ENCODE results near the gene SEL1L3. TPM values are rescaled to one million over a fixed set of nuclear protein-coding genes. Genes with fewer than 3 reads are reported as not detected.
"Not testable (repeated sequence)": the region's sequence is repeated elsewhere in the genome, so short reads cannot be mapped to it uniquely, and the experiment has no call there.

SEL1L3 gene
- total and polyA plus RNA-seq, 2 donors (not counting 1 experiment from before 2014, with no cell fraction given): 120 to 280 TPM

- POLR2A ChIA-PET; H3K36me3 ChIP-seq (replicated peaks in 1 of 2; ENCODE audit: control extremely low read depth in 1 of 2, control insufficient read depth in 1 of 2, extremely low read depth in 1 of 2, insufficient read depth in 2 of 2, low read length in 1 of 2); H3K9me3 Mint-ChIP-seq (ENCODE audit: insufficient read depth); H4K20me1 ChIP-seq (ENCODE audit: control insufficient read depth, insufficient read depth, low read length, poor library complexity, severe bottlenecking); ATAC-seq (ENCODE audit: low read depth); H3K4me3 ChIP-seq (ENCODE audit: control extremely low read depth in 1 of 5, extremely low read depth in 1 of 5, insufficient read depth in 1 of 5, low read depth in 2 of 5, low read length in 4 of 5); H3K9me3 ChIP-seq (ENCODE audit: control extremely low read depth in 1 of 3, control insufficient read depth in 2 of 3, insufficient read depth in 1 of 3, low read length in 2 of 3); H3K27me3 ChIP-seq (replicated peaks in 1 of 4; ENCODE audit: control extremely low read depth in 1 of 4, control insufficient read depth in 3 of 4, insufficient read depth in 4 of 4, low read length in 3 of 4); H3K9ac ChIP-seq (ENCODE audit: low read length); H3K27me3 Mint-ChIP-seq; H3K79me2 ChIP-seq (ENCODE audit: control insufficient read depth, insufficient read depth, low read length); H2AFZ ChIP-seq (ENCODE audit: insufficient read depth, low read depth, low read length, poor library complexity, severe bottlenecking); H3K4me3 Mint-ChIP-seq; DNase-seq; intact Hi-C loops (cut with micrococcal nuclease); H3K4me2 ChIP-seq (replicated peaks; ENCODE audit: low read depth, low read length, poor library complexity, severe bottlenecking): not testable (repeated sequence)
- WGBS (ENCODE audit: insufficient coverage): 100% methylated on average over 1 of the region's 11 CpGs
- H3K27ac Mint-ChIP-seq: peak overlapping the region; percentile 74
- peaks cover 51% of the 10 kb centered on the region for H3K4me1 Mint-ChIP-seq
- CTCF ChIA-PET: interaction anchor here (1.3 to 4.2 kb wide), 3 partner anchors 30 to 64 kb away, joined by 3 to 13 read pairs (median 4); no protein-coding TSS in a partner anchor
- peak overlapping the region; percentile 15 to 85 for H3K27ac ChIP-seq (ENCODE audit: low read length in 2 of 2)
- peaks cover 36 to 43% of the 10 kb centered on the region in 2 donors for H3K4me1 ChIP-seq (ENCODE audit: control insufficient read depth in 2 of 2, insufficient read depth in 2 of 2, low read length in 2 of 2)
Observed at GRCh38 chr4:25906113-25906512, 43.3 kb upstream of the SEL1L3 start.

- peak overlapping the region; percentile 67 for H3K4me2 ChIP-seq (replicated peaks; ENCODE audit: low read depth, low read length, poor library complexity, severe bottlenecking)
- POLR2A ChIA-PET: interaction anchor here (1.1 to 1.9 kb wide), 2 partner anchors 8 to 46 kb away, joined by 5 to 10 read pairs; partner anchors contain the start of gene SMIM20
- DNase-seq (no peak), ATAC-seq (ENCODE audit: low read depth) (no peak)
- Mint-ChIP-seq H3K9me3 (ENCODE audit: insufficient read depth) (no peaks in the 10 kb centered on the region), H3K4me1 (peaks cover 51% of the 10 kb centered on the region), H3K27ac (peak overlapping the region; percentile 91), H3K27me3 (no peaks in the 10 kb centered on the region), H3K4me3 (peak overlapping the region; percentile 62)
- H3K27ac ChIP-seq (ENCODE audit: low read length in 2 of 2): peak overlapping the region; percentile 61 to 85
- H3K36me3 ChIP-seq (replicated peaks in 1 of 2; ENCODE audit: control extremely low read depth in 1 of 2, control insufficient read depth in 1 of 2, extremely low read depth in 1 of 2, insufficient read depth in 2 of 2, low read length in 1 of 2): no peaks in the 10 kb centered on the region
- intact Hi-C loops (cut with micrococcal nuclease): no loop called here
- H3K4me3 ChIP-seq (ENCODE audit: control extremely low read depth in 1 of 5, extremely low read depth in 1 of 5, insufficient read depth in 1 of 5, low read depth in 2 of 5, low read length in 4 of 5): no peak overlapping the region
- H3K4me1 ChIP-seq (ENCODE audit: control insufficient read depth in 2 of 2, insufficient read depth in 2 of 2, low read length in 2 of 2): peaks cover 36 to 43% of the 10 kb centered on the region in 2 donors
- no peak overlapping the region for H3K9ac ChIP-seq (ENCODE audit: low read length)
- H3K79me2 ChIP-seq (ENCODE audit: control insufficient read depth, insufficient read depth, low read length): peaks cover 6% of the 10 kb centered on the region
- H3K9me3 ChIP-seq (ENCODE audit: control extremely low read depth in 1 of 3, control insufficient read depth in 2 of 3, insufficient read depth in 1 of 3, low read length in 2 of 3): peaks cover 0 to 4% (median 2%) of the 10 kb centered on the region in 3 donors
- no peaks in the 10 kb centered on the region for H3K27me3 ChIP-seq (replicated peaks in 1 of 4; ENCODE audit: control extremely low read depth in 1 of 4, control insufficient read depth in 3 of 4, insufficient read depth in 4 of 4, low read length in 3 of 4)
- no CpG with 5 or more reads among the region's 4 CpGs for WGBS (ENCODE audit: insufficient coverage)
- CTCF ChIA-PET: interaction anchor here (0.7 to 4.2 kb wide), 8 partner anchors 8 to 83 kb away, joined by 3 to 13 read pairs (median 4); no protein-coding TSS in a partner anchor
- TF ChIP-seq, protein P1, sequence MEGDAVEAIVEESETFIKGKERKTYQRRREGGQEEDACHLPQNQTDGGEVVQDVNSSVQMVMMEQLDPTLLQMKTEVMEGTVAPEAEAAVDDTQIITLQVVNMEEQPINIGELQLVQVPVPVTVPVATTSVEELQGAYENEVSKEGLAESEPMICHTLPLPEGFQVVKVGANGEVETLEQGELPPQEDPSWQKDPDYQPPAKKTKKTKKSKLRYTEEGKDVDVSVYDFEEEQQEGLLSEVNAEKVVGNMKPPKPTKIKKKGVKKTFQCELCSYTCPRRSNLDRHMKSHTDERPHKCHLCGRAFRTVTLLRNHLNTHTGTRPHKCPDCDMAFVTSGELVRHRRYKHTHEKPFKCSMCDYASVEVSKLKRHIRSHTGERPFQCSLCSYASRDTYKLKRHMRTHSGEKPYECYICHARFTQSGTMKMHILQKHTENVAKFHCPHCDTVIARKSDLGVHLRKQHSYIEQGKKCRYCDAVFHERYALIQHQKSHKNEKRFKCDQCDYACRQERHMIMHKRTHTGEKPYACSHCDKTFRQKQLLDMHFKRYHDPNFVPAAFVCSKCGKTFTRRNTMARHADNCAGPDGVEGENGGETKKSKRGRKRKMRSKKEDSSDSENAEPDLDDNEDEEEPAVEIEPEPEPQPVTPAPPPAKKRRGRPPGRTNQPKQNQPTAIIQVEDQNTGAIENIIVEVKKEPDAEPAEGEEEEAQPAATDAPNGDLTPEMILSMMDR (IDR thresholded peaks at IDR 0.05): no peak
- no peak for TF ChIP-seq EZH2 (IDR thresholded peaks at IDR 0.05; ENCODE audit: borderline replicate concordance, insufficient read depth, low read depth, low read length, poor library complexity, severe bottlenecking)
- no peaks in the 10 kb centered on the region for H4K20me1 ChIP-seq (ENCODE audit: control insufficient read depth, insufficient read depth, low read length, poor library complexity, severe bottlenecking)
- H2AFZ ChIP-seq (ENCODE audit: insufficient read depth, low read depth, low read length, poor library complexity, severe bottlenecking): no peak overlapping the region
Observed at GRCh38 chr4:25905371-25905770, 42.6 kb upstream of the SEL1L3 start.
